ENCODE data around the gene ISLR2.
"Not testable (repeated sequence)": the region's sequence is repeated elsewhere in the genome, so short reads cannot be mapped to it uniquely, and the experiment has no call there.

The ISLR2 gene

GRCh38 chr15:74160390-74160789, 30.0 kb downstream of the ISLR2 start:
- H4K91ac ChIP-seq (ENCODE audit: low read depth, low read length); H3K4me3 ChIP-seq (ENCODE audit: low read depth, low read length); H3K36me3 ChIP-seq (ENCODE audit: control insufficient read depth in 1 of 2, insufficient read depth in 2 of 2, low read length in 2 of 2); H3K9ac ChIP-seq (ENCODE audit: low read length); H3K4ac ChIP-seq (ENCODE audit: low read depth, low read length); H2BK12ac ChIP-seq (ENCODE audit: low read length); H3K23ac ChIP-seq (ENCODE audit: low read length); H3K79me2 ChIP-seq (ENCODE audit: control insufficient read depth, insufficient read depth, low read length, poor library complexity); H2BK120ac ChIP-seq (ENCODE audit: insufficient read depth, low read length, poor library complexity); DNase-seq; H3K9me3 ChIP-seq (ENCODE audit: insufficient read depth, low read depth, low read length); H3K27me3 ChIP-seq (ENCODE audit: insufficient read depth, low read length); H3K18ac ChIP-seq (ENCODE audit: low read length); H4K8ac ChIP-seq (ENCODE audit: low read depth, low read length); H3K4me1 ChIP-seq (ENCODE audit: control insufficient read depth in 1 of 2, insufficient read depth in 2 of 2, low read length in 2 of 2); H3K4me2 ChIP-seq (ENCODE audit: low read length); H2BK5ac ChIP-seq (ENCODE audit: low read depth, low read length, poor library complexity); H2AK5ac ChIP-seq (ENCODE audit: low read length); H3K79me1 ChIP-seq (ENCODE audit: low read length); H3K14ac ChIP-seq (ENCODE audit: low read length); H4K12ac ChIP-seq (ENCODE audit: low read depth, low read length); H2AFZ ChIP-seq (ENCODE audit: insufficient read depth, low read length, poor library complexity); H3K27ac ChIP-seq (ENCODE audit: low read depth, low read length): not testable (repeated sequence)
- no CpG with 5 or more reads among the region's 3 CpGs for WGBS (ENCODE audit: extremely low coverage, insufficient coverage, insufficient read length)

GRCh38 chr15:74162195-74162536, 31.8 kb downstream of the ISLR2 start:
- not testable (repeated sequence) for H3K27me3 ChIP-seq (ENCODE audit: insufficient read depth, low read length); H3K79me1 ChIP-seq (ENCODE audit: low read length); H2AFZ ChIP-seq (ENCODE audit: insufficient read depth, low read length, poor library complexity); H2BK120ac ChIP-seq (ENCODE audit: insufficient read depth, low read length, poor library complexity); H3K4me3 ChIP-seq (ENCODE audit: low read depth, low read length); H3K4ac ChIP-seq (ENCODE audit: low read depth, low read length); H4K12ac ChIP-seq (ENCODE audit: low read depth, low read length); H3K27ac ChIP-seq (ENCODE audit: low read depth, low read length); H3K18ac ChIP-seq (ENCODE audit: low read length); H3K79me2 ChIP-seq (ENCODE audit: control insufficient read depth, insufficient read depth, low read length, poor library complexity); H3K4me1 ChIP-seq (ENCODE audit: control insufficient read depth in 1 of 2, insufficient read depth in 2 of 2, low read length in 2 of 2); H2AK5ac ChIP-seq (ENCODE audit: low read length); H3K4me2 ChIP-seq (ENCODE audit: low read length); H3K9me3 ChIP-seq (ENCODE audit: insufficient read depth, low read depth, low read length); H3K9ac ChIP-seq (ENCODE audit: low read length); H3K23ac ChIP-seq (ENCODE audit: low read length); H4K91ac ChIP-seq (ENCODE audit: low read depth, low read length); H4K8ac ChIP-seq (ENCODE audit: low read depth, low read length); H2BK12ac ChIP-seq (ENCODE audit: low read length); H2BK5ac ChIP-seq (ENCODE audit: low read depth, low read length, poor library complexity); DNase-seq; H3K36me3 ChIP-seq (ENCODE audit: control insufficient read depth in 1 of 2, insufficient read depth in 2 of 2, low read length in 2 of 2); H3K14ac ChIP-seq (ENCODE audit: low read length)
- WGBS (ENCODE audit: extremely low coverage, insufficient coverage, insufficient read length), result no CpG with 5 or more reads among the region's 3 CpGs

GRCh38 chr15:74165461-74165860, 35.1 kb downstream of the ISLR2 start:
- Histone ChIP-seq H3K9ac (ENCODE audit: low read length) (no peak overlapping the region), H2AFZ (ENCODE audit: insufficient read depth, low read length, poor library complexity) (no peak overlapping the region), H3K36me3 (ENCODE audit: control insufficient read depth in 1 of 2, insufficient read depth in 2 of 2, low read length in 2 of 2) (no peaks in the 10 kb centered on the region), H3K23ac (ENCODE audit: low read length) (no peak overlapping the region), H3K4me2 (ENCODE audit: low read length) (no peak overlapping the region), H3K14ac (ENCODE audit: low read length) (no peak overlapping the region), H3K79me1 (ENCODE audit: low read length) (no peaks in the 10 kb centered on the region), H4K12ac (ENCODE audit: low read depth, low read length) (no peak overlapping the region), H2AK5ac (ENCODE audit: low read length) (no peak overlapping the region), H3K9me3 (ENCODE audit: insufficient read depth, low read depth, low read length) (no peaks in the 10 kb centered on the region), H3K18ac (ENCODE audit: low read length) (no peak overlapping the region), H3K27ac (ENCODE audit: low read depth, low read length) (no peak overlapping the region), H4K91ac (ENCODE audit: low read depth, low read length) (no peak overlapping the region), H4K8ac (ENCODE audit: low read depth, low read length) (no peak overlapping the region), H3K4me1 (ENCODE audit: control insufficient read depth in 1 of 2, insufficient read depth in 2 of 2, low read length in 2 of 2) (no peaks in the 10 kb centered on the region), H3K79me2 (ENCODE audit: control insufficient read depth, insufficient read depth, low read length, poor library complexity) (no peaks in the 10 kb centered on the region), H3K4ac (ENCODE audit: low read depth, low read length) (no peak overlapping the region), H2BK12ac (ENCODE audit: low read length) (no peak overlapping the region), H2BK5ac (ENCODE audit: low read depth, low read length, poor library complexity) (no peak overlapping the region), H3K27me3 (ENCODE audit: insufficient read depth, low read length) (no peaks in the 10 kb centered on the region), H3K4me3 (ENCODE audit: low read depth, low read length) (no peak overlapping the region), H2BK120ac (ENCODE audit: insufficient read depth, low read length, poor library complexity) (no peak overlapping the region)
- DNase-seq, result no peak
- no CpG with 5 or more reads among the region's 1 CpG for WGBS (ENCODE audit: extremely low coverage, insufficient coverage, insufficient read length)

- no peak overlapping the region for H2BK12ac ChIP-seq (ENCODE audit: low read length)
- H3K4ac ChIP-seq (ENCODE audit: low read depth, low read length), result no peak overlapping the region
- no CpG with 5 or more reads among the region's 4 CpGs for WGBS (ENCODE audit: extremely low coverage, insufficient coverage, insufficient read length)
- no peak overlapping the region for H2BK5ac ChIP-seq (ENCODE audit: low read depth, low read length, poor library complexity)
- H3K79me1 ChIP-seq (ENCODE audit: low read length), result no peaks in the 10 kb centered on the region
- H3K27me3 ChIP-seq (ENCODE audit: insufficient read depth, low read length), result no peaks in the 10 kb centered on the region
- no peak overlapping the region for H3K14ac ChIP-seq (ENCODE audit: low read length)
- H3K9ac ChIP-seq (ENCODE audit: low read length), result no peak overlapping the region
- no peak overlapping the region for H2AFZ ChIP-seq (ENCODE audit: insufficient read depth, low read length, poor library complexity)
- no peaks in the 10 kb centered on the region for H3K79me2 ChIP-seq (ENCODE audit: control insufficient read depth, insufficient read depth, low read length, poor library complexity)
- DNase-seq, result no peak
- H2BK120ac ChIP-seq (ENCODE audit: insufficient read depth, low read length, poor library complexity), result no peak overlapping the region
- no peaks in the 10 kb centered on the region for H3K9me3 ChIP-seq (ENCODE audit: insufficient read depth, low read depth, low read length)
- no peak overlapping the region for H3K23ac ChIP-seq (ENCODE audit: low read length)
- H3K36me3 ChIP-seq (ENCODE audit: control insufficient read depth in 1 of 2, insufficient read depth in 2 of 2, low read length in 2 of 2), result no peaks in the 10 kb centered on the region
- no peak overlapping the region for H4K12ac ChIP-seq (ENCODE audit: low read depth, low read length)
- no peaks in the 10 kb centered on the region for H3K4me1 ChIP-seq (ENCODE audit: control insufficient read depth in 1 of 2, insufficient read depth in 2 of 2, low read length in 2 of 2)
- H3K18ac ChIP-seq (ENCODE audit: low read length), result no peak overlapping the region
- H3K4me2 ChIP-seq (ENCODE audit: low read length), result no peak overlapping the region
- no peak overlapping the region for H4K8ac ChIP-seq (ENCODE audit: low read depth, low read length)
- no peak overlapping the region for H2AK5ac ChIP-seq (ENCODE audit: low read length)
- no peak overlapping the region for H3K27ac ChIP-seq (ENCODE audit: low read depth, low read length)
- no peak overlapping the region for H3K4me3 ChIP-seq (ENCODE audit: low read depth, low read length)
- no peak overlapping the region for H4K91ac ChIP-seq (ENCODE audit: low read depth, low read length)
Measured at GRCh38 chr15:74167891-74168331, 37.5 kb downstream of the ISLR2 start.
